Neural progenitor cell (in vitro differentiated cells): Measurements from ENCODE around the gene C22orf42. TPM values are rescaled to one million over a fixed set of nuclear protein-coding genes. Genes with fewer than 3 reads are reported as not detected.
A peak's percentile ranks its signal among the peaks of the same experiment; 100 is the strongest.

Experiments used
- DNase-seq: peaks from one replicate; pipeline ENCODE4 v3.0.0-alpha.2; 2016; ENCODE audit warnings: low spot score
- H2AFZ ChIP-seq: fragments of 200-600 bp; sonication (generic); replicated peaks from 2 replicates; pipeline ENCODE4 v1.6.1; 2016; ENCODE audit warnings: antibody characterized with exemption
- H3F3A ChIP-seq: fragments of 200-600 bp; sonication (generic); 2 replicates; pipeline ENCODE4 v1.6.1; 2016; ENCODE audit warnings: antibody characterized with exemption, low read depth
- H3K27ac ChIP-seq: fragments of 200-600 bp; sonication (generic); 2 replicates; pipeline ENCODE4 v1.5.1; 2016; ENCODE audit warnings: mild to moderate bottlenecking
- H3K27me3 ChIP-seq: fragments of 200-600 bp; sonication (generic); 2 replicates; pipeline ENCODE4 v1.6.1; 2016; ENCODE audit warnings: mild to moderate bottlenecking, moderate library complexity
- H3K36me3 ChIP-seq: fragments of 200-600 bp; sonication (generic); 2 replicates; pipeline ENCODE4 v1.5.1; 2016
- H3K4me1 ChIP-seq: fragments of 200-600 bp; sonication (generic); 2 replicates; pipeline ENCODE4 v1.6.1; 2016; ENCODE audit warnings: mixed run types
- H3K4me2 ChIP-seq: fragments of 200-600 bp; sonication (generic); 2 replicates; pipeline ENCODE4 v1.6.1; 2016
- H3K4me3 ChIP-seq: fragments of 200-600 bp; sonication (generic); 2 replicates; pipeline ENCODE4 v1.5.1; 2016
- H3K79me2 ChIP-seq: fragments of 200-600 bp; sonication (generic); 2 replicates; pipeline ENCODE4 v1.6.1; 2016; ENCODE audit warnings: low read depth
- H3K9ac ChIP-seq: fragments of 200-600 bp; sonication (generic); 2 replicates; pipeline ENCODE4 v1.6.1; 2016
- H3K9me3 ChIP-seq: fragments of 200-600 bp; sonication (generic); 2 replicates; pipeline ENCODE4 v1.5.1; 2016; ENCODE audit warnings: low read depth
- H4K20me1 ChIP-seq: fragments of 200-600 bp; sonication (generic); 2 replicates; pipeline ENCODE4 v1.6.1; 2016; ENCODE audit warnings: low read depth
- H3K27ac Mint-ChIP-seq: 3 replicates; pipeline ENCODE4 v1.8.0; 2021; ENCODE audit warnings: mixed read lengths
- H3K27me3 Mint-ChIP-seq: 2 replicates; pipeline ENCODE4 v1.8.0; 2022; ENCODE audit warnings: low read depth, mild to moderate bottlenecking, inconsistent platforms, moderate library complexity, mixed read lengths; ENCODE audit not compliant: insufficient read depth
- H3K36me3 Mint-ChIP-seq: 3 replicates; pipeline ENCODE4 v1.8.0; 2021; ENCODE audit warnings: mixed read lengths
- H3K4me1 Mint-ChIP-seq: 3 replicates; pipeline ENCODE4 v1.8.0; 2021; ENCODE audit warnings: mixed read lengths
- H3K4me3 Mint-ChIP-seq: 3 replicates; pipeline ENCODE4 v1.8.0; 2021; ENCODE audit warnings: mild to moderate bottlenecking, moderate library complexity, mixed read lengths
- H3K9me3 Mint-ChIP-seq: 3 replicates; pipeline ENCODE4 v1.8.0; 2020; ENCODE audit warnings: mixed read lengths
- CTCF ChIP-seq: fragments of 200-600 bp; sonication (generic); IDR thresholded peaks from 2 replicates; pipeline ENCODE4 v1.5.1; 2017; ENCODE audit warnings: antibody characterized with exemption, mild to moderate bottlenecking
- EZH2 ChIP-seq: fragments of 200-600 bp; sonication (generic); IDR thresholded peaks from 2 replicates; pipeline ENCODE4 v1.6.1; 2017; ENCODE audit warnings: antibody characterized with exemption, mild to moderate bottlenecking, moderate library complexity
- EZH2phosphoT487 ChIP-seq: fragments of 200-600 bp; sonication (generic); IDR thresholded peaks from 2 replicates; pipeline ENCODE4 v1.6.1; 2017; ENCODE audit warnings: antibody characterized with exemption
- total RNA-seq: library from RNA; depleted of rRNA; stranded (reverse); fragments of >200 nt; gene quantifications from 2 replicates; pipeline ENCODE4 v1.2.3, GENCODE V29; 2015; ENCODE audit warnings: low replicate concordance

The C22orf42 gene
- total RNA-seq, 1 donor from 2014 or later = not detected

DNA sequence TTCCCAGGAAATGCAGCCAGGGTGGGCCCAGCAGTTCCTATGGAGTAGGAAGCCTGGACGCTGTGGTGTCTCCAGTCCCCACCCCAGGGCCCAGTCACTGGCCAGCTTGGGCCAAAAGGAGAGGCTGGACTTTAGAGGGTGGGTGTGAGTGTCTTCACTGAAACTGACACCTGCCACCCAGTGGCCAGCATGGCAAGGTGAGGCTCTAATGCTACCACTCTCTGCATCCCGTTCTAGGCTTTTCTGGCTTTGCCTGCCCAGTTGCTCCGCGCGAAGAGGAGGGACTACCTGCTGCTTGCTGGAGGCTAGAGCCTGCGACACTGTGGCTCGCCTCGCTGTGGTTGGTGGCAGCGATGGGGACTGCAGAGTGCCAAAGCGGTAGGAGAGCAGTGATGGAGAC lies 35.4 kb downstream of the C22orf42 start:
- Histone ChIP-seq H3K27me3 (peaks cover 7% of the 10 kb centered on the region), H4K20me1 (no peaks in the 10 kb centered on the region), H3K4me1 (no peaks in the 10 kb centered on the region), H3K79me2 (no peaks in the 10 kb centered on the region), H3K9ac (no peak overlapping the region), H3K36me3 (no peaks in the 10 kb centered on the region), H3K27ac (no peak overlapping the region), H2AFZ (peak overlapping the region; percentile 17), H3K4me2 (no peak overlapping the region), H3F3A (no peaks in the 10 kb centered on the region), H3K4me3 (no peak overlapping the region), H3K9me3 (no peaks in the 10 kb centered on the region)
- TF ChIP-seq CTCF (peak; percentile 34), EZH2 (no peak)
- Mint-ChIP-seq H3K36me3 (no peaks in the 10 kb centered on the region), H3K4me3 (no peak overlapping the region), H3K9me3 (no peaks in the 10 kb centered on the region), H3K27me3 (peaks cover 4% of the 10 kb centered on the region), H3K4me1 (no peaks in the 10 kb centered on the region), H3K27ac (no peak overlapping the region)
- DNase-seq = peak; percentile 44

- no peak overlapping the region for H3K27ac ChIP-seq
- no peak overlapping the region for H3K4me3 Mint-ChIP-seq
Measured at GRCh38 chr22:32122899-32123298, 36.2 kb downstream of the C22orf42 start.

GRCh38 chr22:32120603-32121002 lies 38.5 kb downstream of the C22orf42 start:
- H3K27ac Mint-ChIP-seq = no peak overlapping the region
- no peak overlapping the region for H2AFZ ChIP-seq
- no peaks in the 10 kb centered on the region for H3K36me3 Mint-ChIP-seq
- no peak overlapping the region for H3K4me3 ChIP-seq
- no peaks in the 10 kb centered on the region for H3K79me2 ChIP-seq
- H3K9me3 ChIP-seq = no peaks in the 10 kb centered on the region
- no peaks in the 10 kb centered on the region for H4K20me1 ChIP-seq
- peaks cover 2% of the 10 kb centered on the region for H3K27me3 Mint-ChIP-seq
- no peak for TF ChIP-seq EZH2phosphoT487
- no peak for TF ChIP-seq EZH2
- no peak for TF ChIP-seq CTCF
- H3K4me2 ChIP-seq = no peak overlapping the region
- H3K4me3 Mint-ChIP-seq = no peak overlapping the region
- H3K27me3 ChIP-seq = peaks cover 19% of the 10 kb centered on the region
- H3K4me1 Mint-ChIP-seq = no peaks in the 10 kb centered on the region
- no peak for DNase-seq
- no peaks in the 10 kb centered on the region for H3F3A ChIP-seq
- H3K27ac ChIP-seq = no peak overlapping the region
- H3K9me3 Mint-ChIP-seq = no peaks in the 10 kb centered on the region
- no peaks in the 10 kb centered on the region for H3K4me1 ChIP-seq
- no peaks in the 10 kb centered on the region for H3K36me3 ChIP-seq
- no peak overlapping the region for H3K9ac ChIP-seq

More at GRCh38 chr22:32122899-32123298, 36.2 kb downstream of the C22orf42 start:
- Histone ChIP-seq H3K79me2 (no peaks in the 10 kb centered on the region), H3K9me3 (no peaks in the 10 kb centered on the region), H3F3A (no peaks in the 10 kb centered on the region), H3K4me3 (no peak overlapping the region), H3K36me3 (no peaks in the 10 kb centered on the region), H2AFZ (no peak overlapping the region), H3K4me2 (no peak overlapping the region), H3K27me3 (peaks cover 7% of the 10 kb centered on the region), H3K4me1 (no peaks in the 10 kb centered on the region), H4K20me1 (no peaks in the 10 kb centered on the region), H3K9ac (no peak overlapping the region)
- no peak for TF ChIP-seq EZH2phosphoT487
- no peak for TF ChIP-seq EZH2
- no peak for TF ChIP-seq CTCF
- DNase-seq = no peak
- Mint-ChIP-seq H3K27me3 (peaks cover 2% of the 10 kb centered on the region), H3K36me3 (no peaks in the 10 kb centered on the region), H3K4me1 (no peaks in the 10 kb centered on the region), H3K9me3 (no peaks in the 10 kb centered on the region), H3K27ac (no peak overlapping the region)
